Subcutaneous abdominal adipose tissue (tissue), 5 donors: Measurements from ENCODE around the gene ADAM12.
A peak's percentile ranks its signal among the peaks of the same experiment; 100 is the strongest.

Experiments used
- H3K27ac ChIP-seq: one replicate; pipeline ENCODE4 v1.7.0; 2013; ENCODE audit warnings: low read depth, mild to moderate bottlenecking, inconsistent platforms, low read length, moderate library complexity
- H3K27me3 ChIP-seq, 5 donors: one replicate each; pipeline ENCODE4 v1.7.0; 2013; ENCODE audit warnings: low read length in 5 of 5, inconsistent platforms in 1 of 5; ENCODE audit not compliant: control insufficient read depth in 5 of 5, insufficient read depth in 4 of 5
- H3K36me3 ChIP-seq, 5 donors: one replicate each; pipeline ENCODE4 v1.7.0; 2013; ENCODE audit warnings: low read length in 5 of 5; ENCODE audit not compliant: control insufficient read depth in 5 of 5, insufficient read depth in 5 of 5
- H3K4me1 ChIP-seq, 5 donors: one replicate each; pipeline ENCODE4 v1.7.0; 2013; ENCODE audit warnings: low read length in 5 of 5, mild to moderate bottlenecking in 3 of 5, moderate library complexity in 1 of 5; ENCODE audit not compliant: control insufficient read depth in 5 of 5, insufficient read depth in 5 of 5
- H3K4me3 ChIP-seq, 5 donors: one replicate each; pipeline ENCODE4 v1.7.0; 2013; ENCODE audit warnings: low read length in 5 of 5, low read depth in 1 of 5
- H3K9ac ChIP-seq, 5 donors: one replicate each; pipeline ENCODE4 v1.7.0; 2013; ENCODE audit warnings: low read length in 5 of 5, mild to moderate bottlenecking in 4 of 5, moderate library complexity in 3 of 5
- H3K9me3 ChIP-seq, 5 donors: one replicate each; pipeline ENCODE4 v1.7.0; 2013; ENCODE audit warnings: low read length in 5 of 5; ENCODE audit not compliant: control insufficient read depth in 5 of 5
- donor health status: healthy.
- donor health status: healthy.
- donor health status: healthy.
- donor health status: healthy.
- donor health status: healthy.

ADAM12 gene

GRCh38 chr10:126012485-126012884, 375.8 kb downstream of the ADAM12 start:
- Histone ChIP-seq H3K27me3 (no peaks in the 10 kb centered on the region), H3K4me3 (no peak overlapping the region), H3K9ac (no peak overlapping the region), H3K4me1 (no peaks in the 10 kb centered on the region), H3K9me3 (peaks cover 0 to 5% (median 0%) of the 10 kb centered on the region in 5 donors), H3K36me3 (peaks cover 0 to 11% (median 5%) of the 10 kb centered on the region in 5 donors), H3K27ac (no peak overlapping the region)

GRCh38 chr10:126011995-126012394, 376.3 kb downstream of the ADAM12 start:
- Histone ChIP-seq H3K36me3 (peaks cover 0 to 11% (median 5%) of the 10 kb centered on the region in 5 donors), H3K9me3 (peaks cover 0 to 5% (median 0%) of the 10 kb centered on the region in 5 donors), H3K9ac (no peak overlapping the region), H3K27ac (no peak overlapping the region), H3K27me3 (no peaks in the 10 kb centered on the region), H3K4me1 (no peaks in the 10 kb centered on the region), H3K4me3 (no peak overlapping the region)

GRCh38 chr10:126009650-126010049, 378.6 kb downstream of the ADAM12 start:
- Histone ChIP-seq H3K9me3 (peaks cover 0 to 5% (median 0%) of the 10 kb centered on the region in 5 donors), H3K9ac (no peak overlapping the region), H3K4me3 (no peak overlapping the region), H3K4me1 (no peaks in the 10 kb centered on the region), H3K27me3 (no peaks in the 10 kb centered on the region), H3K27ac (no peak overlapping the region), H3K36me3 (peaks cover 0 to 6% (median 2%) of the 10 kb centered on the region in 5 donors)

- Histone ChIP-seq H3K9me3 (peaks cover 0 to 5% (median 0%) of the 10 kb centered on the region in 5 donors), H3K27ac (no peak overlapping the region), H3K4me3 (no peak overlapping the region), H3K36me3 (no peaks in the 10 kb centered on the region), H3K4me1 (no peaks in the 10 kb centered on the region), H3K27me3 (no peaks in the 10 kb centered on the region), H3K9ac (no peak overlapping the region)
Observed at GRCh38 chr10:126006906-126007305, 381.4 kb downstream of the ADAM12 start.

- H3K4me1 ChIP-seq = peaks cover 0 to 4% (median 0%) of the 10 kb centered on the region in 5 donors
- no peaks in the 10 kb centered on the region for H3K27me3 ChIP-seq
- H3K4me3 ChIP-seq = no peak overlapping the region
- H3K9me3 ChIP-seq = peaks cover 0 to 5% (median 0%) of the 10 kb centered on the region in 5 donors
- no peak overlapping the region for H3K9ac ChIP-seq
- H3K36me3 ChIP-seq = no peaks in the 10 kb centered on the region
- H3K27ac ChIP-seq = no peak overlapping the region
Observed at GRCh38 chr10:126006264-126006663, 382.0 kb downstream of the ADAM12 start.

- Histone ChIP-seq H3K9me3 (no peaks in the 10 kb centered on the region), H3K4me3 (no peak overlapping the region), H3K9ac (no peak overlapping the region), H3K27ac (no peak overlapping the region), H3K27me3 (no peaks in the 10 kb centered on the region), H3K36me3 (no peaks in the 10 kb centered on the region), H3K4me1 (peaks cover 0 to 4% (median 0%) of the 10 kb centered on the region in 5 donors)
Observed at GRCh38 chr10:126004752-126005151, 383.5 kb downstream of the ADAM12 start.

GRCh38 chr10:126001576-126001975, 386.7 kb downstream of the ADAM12 start:
- Histone ChIP-seq H3K4me1 (peaks cover 0 to 4% (median 0%) of the 10 kb centered on the region in 5 donors), H3K27me3 (no peaks in the 10 kb centered on the region), H3K9me3 (no peaks in the 10 kb centered on the region)

GRCh38 chr10:125999694-126000093, 388.6 kb downstream of the ADAM12 start:
- Histone ChIP-seq H3K4me1 (peaks cover 0 to 5% (median 1%) of the 10 kb centered on the region in 5 donors), H3K9me3 (no peaks in the 10 kb centered on the region), H3K9ac (no peak overlapping the region), H3K4me3 (no peak overlapping the region), H3K27me3 (no peaks in the 10 kb centered on the region), H3K27ac (no peak overlapping the region), H3K36me3 (no peaks in the 10 kb centered on the region)

More at GRCh38 chr10:126001576-126001975, 386.7 kb downstream of the ADAM12 start:
- Histone ChIP-seq H3K36me3 (no peaks in the 10 kb centered on the region), H3K27ac (no peak overlapping the region), H3K4me3 (no peak overlapping the region), H3K9ac (peak overlapping the region in 1 of 5 donors; percentile 41)

GRCh38 chr10:125997586-125997985, 390.7 kb downstream of the ADAM12 start:
- Histone ChIP-seq H3K4me3 (no peak overlapping the region), H3K4me1 (peaks cover 0 to 19% (median 10%) of the 10 kb centered on the region in 5 donors), H3K27me3 (no peaks in the 10 kb centered on the region), H3K27ac (no peak overlapping the region), H3K36me3 (no peaks in the 10 kb centered on the region), H3K9ac (no peak overlapping the region), H3K9me3 (no peaks in the 10 kb centered on the region)

GRCh38 chr10:125995726-125996304, 392.5 kb downstream of the ADAM12 start:
- Histone ChIP-seq H3K36me3 (no peaks in the 10 kb centered on the region), H3K9me3 (no peaks in the 10 kb centered on the region), H3K27ac (no peak overlapping the region), H3K4me1 (peaks cover 0 to 19% (median 10%) of the 10 kb centered on the region in 5 donors), H3K4me3 (no peak overlapping the region), H3K27me3 (no peaks in the 10 kb centered on the region), H3K9ac (no peak overlapping the region)
